K562 (cell line): Measurements from ENCODE around the gene UNC45A. TPM values are rescaled to one million over a fixed set of nuclear protein-coding genes. Genes with fewer than 3 reads are reported as not detected.

ENCODE experiments used
- AFF4 ChIP-seq: sonication (generic); formaldehyde crosslinking; IDR thresholded peaks from 2 replicates; pipeline ENCODE4 v1.8.0; 2023; ENCODE audit warnings: mild to moderate bottlenecking, missing genetic modification reagents
- CHCHD3 ChIP-seq: fragments of 250-450 bp; sonication (Bioruptor Pico); IDR thresholded peaks from 2 replicates; pipeline ENCODE4 v2.1.2; 2022; ENCODE audit warnings: mild to moderate bottlenecking
- GATAD2B ChIP-seq: fragments of 450-650 bp; IDR thresholded peaks from 2 replicates; pipeline ENCODE4 v1.6.1; 2017; ENCODE audit warnings: mild to moderate bottlenecking, borderline replicate concordance
- MEF2A ChIP-seq: IDR thresholded peaks from 2 replicates; pipeline ENCODE4 v1.6.1; 2011; ENCODE audit warnings: low read depth, mild to moderate bottlenecking, low read length, moderate library complexity; ENCODE audit not compliant: control insufficient read depth
- MTA2 ChIP-seq: fragments of 450-650 bp; IDR thresholded peaks from 2 replicates; pipeline ENCODE4 v1.6.1; 2016; ENCODE audit warnings: low read depth
- POLR3A ChIP-seq: IDR thresholded peaks from 2 replicates; pipeline ENCODE4 v1.6.1; 2011; ENCODE audit warnings: borderline replicate concordance, mild to moderate bottlenecking, moderate library complexity; ENCODE audit not compliant: insufficient read length, insufficient read depth; ENCODE audit errors: extremely low read depth
- PREB ChIP-seq: sonication (generic); formaldehyde crosslinking; IDR thresholded peaks from 2 replicates; pipeline ENCODE4 v1.8.1; 2023; ENCODE audit warnings: mild to moderate bottlenecking, missing genetic modification reagents
- SRSF1 ChIP-seq: fragments of 200-400 bp; formaldehyde crosslinking; IDR thresholded peaks from 2 replicates; pipeline ENCODE4 v1.6.1; 2017; ENCODE audit warnings: mild to moderate bottlenecking, low read depth, low read length, moderate library complexity
- ZBTB40 ChIP-seq, 2 experiments: fragments of 450-650 bp in 1 of 2; sonication (generic) in 1 of 2; formaldehyde crosslinking in 1 of 2; IDR thresholded peaks; 2 replicates each; pipeline versions ENCODE4 v1.7.1 to v1.9.0; 2016 to 2022; ENCODE audit warnings: inconsistent platforms in 1 of 2, mild to moderate bottlenecking in 1 of 2, missing genetic modification reagents in 1 of 2
- ZNF134 ChIP-seq: fragments of 250-450 bp; sonication (Bioruptor Pico); conservative IDR thresholded peaks from 2 replicates; pipeline ENCODE4 v1.4.0; 2020
- ZNF57 ChIP-seq: fragments of 450-650 bp; formaldehyde crosslinking; IDR thresholded peaks from 2 replicates; pipeline ENCODE4 v1.4.0; 2020; ENCODE audit warnings: mild to moderate bottlenecking, moderate library complexity
- ZNF79 ChIP-seq: fragments of 250-450 bp; sonication (Bioruptor Pico); IDR thresholded peaks from 2 replicates; pipeline ENCODE4 v1.4.0; 2020; ENCODE audit warnings: low read depth, mild to moderate bottlenecking, moderate library complexity
- polyA plus RNA-seq, 8 experiments: library from polyadenylated mRNA; depleted of rRNA in 4 of 8; stranded (reverse) in 5 of 8; unstranded in 3 of 8; fragments of >200 nt; fragmentation: Nextera tagmentation in 2 of 8; fragmentation: Illumina TruSeq in 1 of 8; extraction: Ambion mirVana in 2 of 8; extraction: Trizol in 1 of 8; gene quantifications; 2 replicates each; pipeline versions ENCODE4 v1.2.1 to v1.2.3, GENCODE V29; 2011 to 2014; ENCODE audit warnings: inconsistent platforms in 1 of 8, missing spikeins in 1 of 8
- total RNA-seq, 7 experiments: library from RNA; depleted of rRNA in 6 of 7; stranded (reverse); fragments of >200 nt in 6 of 7; fragmentation: Illumina TruSeq in 2 of 7; extraction: Trizol in 2 of 7; gene quantifications; 2 replicates each; pipeline versions ENCODE4 v1.2.1 to v1.2.3, GENCODE V29; 2011 to 2021; ENCODE audit warnings: low replicate concordance in 1 of 7

UNC45A gene
- total and polyA plus RNA-seq, 9 of the 15 experiments (the other 6 are each of a cell fraction or from before 2014, with no cell fraction given), result 22.4 to 79.3 (median 43.7) TPM

- TF ChIP-seq AFF4 (CRISPR knock-in tag) (peak; percentile 92), MEF2A (no peak), POLR3A (no peak), ZNF134 (CRISPR knock-in tag) (no peak), PREB (0 out of 2 replicates have a peak, but pooled peaks have one; percentile 49), SRSF1 (no peak), ZBTB40 (IDR thresholded peaks at IDR 0.05) (peak; percentile 39; the same call in 1 of the 2 replicates), ZBTB40 (CRISPR knock-in tag; IDR thresholded peaks at IDR 0.05) (no peak), MTA2 (no peak), ZNF79 (CRISPR knock-in tag) (no peak), ZNF57 (CRISPR knock-in tag) (no peak), GATAD2B (no peak; the same call in 1 of the 2 replicates), CHCHD3 (CRISPR knock-in tag) (0 out of 2 replicates have a peak, but pooled peaks have one; percentile 58)
These were observed 59.6 kb downstream of the UNC45A start, which contains the start of gene PRC1 (continued) for GRCh38 chr15:90994417-90995311.
